Measurements from ENCODE around the gene EEA1. TPM values are rescaled to one million over a fixed set of nuclear protein-coding genes. Genes with fewer than 3 reads are reported as not detected.

The EEA1 gene
- total and polyA plus RNA-seq, 2 of the 4 experiments (the other 2 are of a cell fraction) = 4.6 to 12.5 TPM

DNA sequence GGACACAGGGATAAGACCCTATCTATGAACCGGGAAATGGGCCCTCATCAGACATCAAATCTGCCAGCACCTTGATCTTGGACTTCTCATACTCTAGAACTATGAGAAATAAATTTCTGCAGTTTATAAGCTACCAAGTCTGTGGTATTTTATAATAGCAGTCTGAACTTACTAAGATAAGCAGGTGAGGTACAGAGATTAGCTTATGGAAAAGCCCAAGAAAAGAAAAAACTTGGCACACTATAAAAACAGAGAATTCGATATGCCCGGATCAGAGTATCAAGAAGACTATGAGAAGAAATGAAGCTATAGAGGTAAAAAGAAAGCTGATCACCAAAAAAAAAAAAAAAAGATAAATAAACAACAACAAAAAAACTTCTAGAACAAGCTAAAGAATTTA, 52.6 kb downstream of the EEA1 start:
- Histone ChIP-seq H4K20me1 (ENCODE audit: insufficient read depth, low read length) (peaks cover 11% of the 10 kb centered on the region; the same call in 1 of the 2 replicates), H3K27me3 (ENCODE audit: control insufficient read depth, insufficient read depth, low read length) (no peaks in the 10 kb centered on the region), H2AK5ac (ENCODE audit: low read depth, low read length) (no peak overlapping the region), H3K4me2 (ENCODE audit: low read depth, low read length) (no peak overlapping the region), H2AFZ (replicated peaks; ENCODE audit: low read length, poor library complexity) (no peak overlapping the region), H2BK20ac (ENCODE audit: low read depth, low read length) (no peak overlapping the region), H2BK120ac (ENCODE audit: low read depth, low read length) (no peak overlapping the region), H2BK5ac (ENCODE audit: low read depth, low read length, poor library complexity, severe bottlenecking) (no peak overlapping the region), H3K56ac (ENCODE audit: extremely low read depth, insufficient read depth, low read length) (no peak overlapping the region), H3K18ac (ENCODE audit: low read depth, low read length) (no peak overlapping the region), H2BK15ac (ENCODE audit: low read depth, low read length) (no peak overlapping the region), H3K27ac (ENCODE audit: insufficient read depth, low read length) (no peak overlapping the region), H2AK9ac (replicated peaks; ENCODE audit: low read depth, low read length, poor library complexity) (no peak overlapping the region), H3K4me3 (ENCODE audit: insufficient read depth, low read depth, low read length) (no peak overlapping the region), H3K4ac (ENCODE audit: low read depth, low read length) (no peak overlapping the region), H3K23ac (ENCODE audit: low read depth, low read length) (no peak overlapping the region), H4K8ac (ENCODE audit: low read depth in 2 of 2, low read length in 2 of 2) (no peak overlapping the region), H3K4me1 (ENCODE audit: control insufficient read depth, insufficient read depth, low read length) (no peaks in the 10 kb centered on the region), H3K9me1 (ENCODE audit: insufficient read depth, low read length) (peaks cover 3% of the 10 kb centered on the region; the same call in 1 of the 2 replicates), H3K14ac (replicated peaks; ENCODE audit: low read depth, low read length) (no peak overlapping the region), H3K9me3 (ENCODE audit: control insufficient read depth, insufficient read depth, low read length) (no peaks in the 10 kb centered on the region), H3K79me1 (ENCODE audit: low read depth in 1 of 2, low read length in 2 of 2) (peaks cover 31 to 61% of the 10 kb centered on the region in 2 experiments), H4K91ac (ENCODE audit: insufficient read depth, low read depth, low read length) (no peak overlapping the region), H3K9ac (ENCODE audit: low read depth, low read length) (no peak overlapping the region), H3K36me3 (ENCODE audit: control insufficient read depth, insufficient read depth, low read length) (peaks cover 14% of the 10 kb centered on the region), H4K5ac (ENCODE audit: low read depth, low read length) (no peak overlapping the region)
- no TSS peak for BruUV-seq (replicated peaks)
- dilution Hi-C loops (cut with HindIII; ENCODE audit: low sequenced_read_pairs, unreplicated experiment) (no loop called here), in situ Hi-C loops (cut with MboI; ENCODE audit: low sequenced_read_pairs) (no loop called here), intact Hi-C loops (cut with micrococcal nuclease) (no loop called here)
- TF ChIP-seq CEBPB (IDR thresholded peaks at IDR 0.05; ENCODE audit: low read depth, low read length) (no peak), MAFK (IDR thresholded peaks at IDR 0.05; ENCODE audit: low read depth, low read length) (no peak), MXI1 (IDR thresholded peaks at IDR 0.05; ENCODE audit: borderline replicate concordance, low read depth, low read length) (no peak), RFX5 (IDR thresholded peaks at IDR 0.05; ENCODE audit: low read depth, low read length) (no peak), RAD21 (IDR thresholded peaks at IDR 0.05; ENCODE audit: low read length) (no peak), POLR2A (IDR thresholded peaks at IDR 0.05; ENCODE audit: low read depth, low read length) (no peak), MAZ (IDR thresholded peaks at IDR 0.05; ENCODE audit: borderline replicate concordance, low read depth, low read length) (no peak), SMC3 (IDR thresholded peaks at IDR 0.05; ENCODE audit: low read depth, low read length) (no peak), RCOR1 (IDR thresholded peaks at IDR 0.05; ENCODE audit: insufficient replicate concordance, low read length) (no peak)
- TF ChIP-seq, protein P1, sequence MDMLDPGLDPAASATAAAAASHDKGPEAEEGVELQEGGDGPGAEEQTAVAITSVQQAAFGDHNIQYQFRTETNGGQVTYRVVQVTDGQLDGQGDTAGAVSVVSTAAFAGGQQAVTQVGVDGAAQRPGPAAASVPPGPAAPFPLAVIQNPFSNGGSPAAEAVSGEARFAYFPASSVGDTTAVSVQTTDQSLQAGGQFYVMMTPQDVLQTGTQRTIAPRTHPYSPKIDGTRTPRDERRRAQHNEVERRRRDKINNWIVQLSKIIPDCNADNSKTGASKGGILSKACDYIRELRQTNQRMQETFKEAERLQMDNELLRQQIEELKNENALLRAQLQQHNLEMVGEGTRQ (IDR thresholded peaks at IDR 0.05; ENCODE audit: low read depth, low read length) = no peak
- TF ChIP-seq, protein P2, sequence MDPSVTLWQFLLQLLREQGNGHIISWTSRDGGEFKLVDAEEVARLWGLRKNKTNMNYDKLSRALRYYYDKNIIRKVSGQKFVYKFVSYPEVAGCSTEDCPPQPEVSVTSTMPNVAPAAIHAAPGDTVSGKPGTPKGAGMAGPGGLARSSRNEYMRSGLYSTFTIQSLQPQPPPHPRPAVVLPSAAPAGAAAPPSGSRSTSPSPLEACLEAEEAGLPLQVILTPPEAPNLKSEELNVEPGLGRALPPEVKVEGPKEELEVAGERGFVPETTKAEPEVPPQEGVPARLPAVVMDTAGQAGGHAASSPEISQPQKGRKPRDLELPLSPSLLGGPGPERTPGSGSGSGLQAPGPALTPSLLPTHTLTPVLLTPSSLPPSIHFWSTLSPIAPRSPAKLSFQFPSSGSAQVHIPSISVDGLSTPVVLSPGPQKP (IDR thresholded peaks at IDR 0.05; ENCODE audit: borderline replicate concordance, low read depth, low read length) = no peak
- WGBS, 2 experiments (ENCODE audit: extremely low coverage in 2 of 2, insufficient read length in 1 of 2) = no CpG with 5 or more reads among the region's 3 CpGs
- ATAC-seq (ENCODE audit: low read depth) = no peak
- DNase-seq = no peak
- CTCF ChIA-PET = interaction anchor here (0.6 to 0.8 kb wide), 3 partner anchors 9 to 1552 kb away, joined by 3 read pairs; no protein-coding TSS in a partner anchor
- POLR2A ChIA-PET (ENCODE audit: unreplicated experiment) = interaction anchor here (0.7 to 0.8 kb wide), 2 partner anchors 10 to 59 kb away, joined by 10 to 13 read pairs; no protein-coding TSS in a partner anchor
